OCI-LY3 (cell line): ENCODE measurements around the gene ZBTB43.
"Not testable (repeated sequence)": the region's sequence is repeated elsewhere in the genome, so short reads cannot be mapped to it uniquely, and the experiment has no call there.

Experiments
- CTCF ChIP-seq: fragments of 200-600, 300-600 bp; sonication (generic); IDR thresholded peaks from 2 replicates; pipeline ENCODE4 v1.5.1; 2014; ENCODE audit warnings: antibody characterized with exemption, low read length, low read depth
- EZH2phosphoT487 ChIP-seq: fragments of 200-600 bp; shearing (Covaris generic); IDR thresholded peaks from 2 replicates; pipeline ENCODE4 v1.6.1; 2018; ENCODE audit warnings: antibody characterized with exemption, mixed run types, low read depth

DNA sequence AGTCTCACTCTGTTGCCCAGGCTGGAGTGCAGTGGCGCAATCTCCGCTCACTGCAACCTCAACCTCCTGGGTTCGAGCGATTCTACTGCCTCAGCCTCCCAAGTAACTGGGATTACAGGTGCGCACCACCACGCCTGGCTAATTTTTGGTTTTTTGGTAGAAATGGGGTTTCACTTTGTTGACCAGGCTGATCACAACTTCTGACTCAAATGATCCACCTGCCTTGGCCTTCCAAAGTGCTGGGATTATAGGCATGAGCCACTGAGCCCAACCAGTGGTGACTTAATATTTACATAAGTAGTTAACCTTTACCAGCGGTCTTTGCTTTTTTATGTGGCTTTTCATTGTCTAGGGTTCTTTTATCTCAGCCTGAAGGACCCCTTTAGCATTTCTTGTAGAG, 19.2 kb downstream of the ZBTB43 start:
- TF ChIP-seq CTCF, EZH2phosphoT487: not testable (repeated sequence)
